ES-I3 (cell line): ENCODE measurements around the gene ANTXR1.

Experiments used
- H3K36me3 ChIP-seq: 2 replicates; pipeline ENCODE4 v1.6.1; 2013; ENCODE audit warnings: mild to moderate bottlenecking, low read length, control low read depth, moderate library complexity; ENCODE audit not compliant: insufficient read depth
- H3K4me1 ChIP-seq: 2 replicates; pipeline ENCODE4 v1.6.1; 2013; ENCODE audit warnings: mild to moderate bottlenecking, control low read depth, low read length; ENCODE audit not compliant: insufficient read depth
- H3K9ac ChIP-seq: 2 replicates; pipeline ENCODE4 v1.6.1; 2013; ENCODE audit warnings: low read depth, mild to moderate bottlenecking, low read length, moderate library complexity
- H3K9me3 ChIP-seq: 2 replicates; pipeline ENCODE4 v1.6.1; 2013; ENCODE audit warnings: mild to moderate bottlenecking, low read length, moderate library complexity; ENCODE audit not compliant: control insufficient read depth, insufficient read depth

Gene ANTXR1

DNA sequence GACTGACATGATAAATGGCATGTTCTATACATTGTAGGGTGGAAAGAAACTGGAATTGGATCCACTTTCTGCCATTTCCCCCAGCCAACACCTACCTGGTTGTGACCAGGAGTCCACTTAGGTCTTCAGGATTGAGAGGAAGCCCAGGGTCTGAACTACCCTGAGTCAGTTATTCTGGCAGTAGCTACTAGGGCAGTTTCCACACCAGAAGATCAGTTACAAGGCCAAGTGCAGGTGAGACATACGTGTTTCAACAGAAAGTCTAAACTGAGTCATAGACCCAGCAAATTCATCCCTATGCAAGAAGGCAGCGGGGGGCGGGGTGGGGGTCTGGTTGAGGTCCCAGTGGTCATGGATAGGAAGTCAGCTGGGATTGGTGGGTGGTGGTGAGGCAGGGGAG, 21.9 kb downstream of the ANTXR1 start:
- Histone ChIP-seq H3K9ac (no peak overlapping the region), H3K4me1 (no peaks in the 10 kb centered on the region; the same call in 1 of the 2 replicates)

DNA sequence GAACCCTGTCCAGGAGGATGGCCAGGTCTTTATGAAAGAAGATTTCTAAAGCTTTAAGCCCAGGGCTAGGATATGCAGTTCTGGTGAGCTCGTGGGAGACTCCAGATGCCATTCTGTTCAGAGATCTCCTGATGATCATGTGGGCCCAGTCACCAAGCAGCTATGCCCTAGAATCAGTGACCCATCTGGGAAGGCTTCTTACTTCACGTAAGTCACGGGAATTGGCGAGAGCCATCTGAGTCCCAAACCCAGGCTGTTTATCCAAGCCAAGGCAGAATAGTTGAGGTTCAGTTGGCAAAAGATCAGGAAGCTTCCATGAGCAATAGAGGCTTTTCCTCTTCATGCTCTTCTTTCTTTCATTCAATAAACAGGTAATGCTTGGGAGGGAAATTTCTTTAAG, 23.9 kb downstream of the ANTXR1 start:
- Histone ChIP-seq H3K9me3 (no peaks in the 10 kb centered on the region), H3K9ac (no peak overlapping the region), H3K4me1 (no peaks in the 10 kb centered on the region), H3K36me3 (no peaks in the 10 kb centered on the region; the same call in 1 of the 2 replicates)

More for the DNA sequence above, 21.9 kb downstream of the ANTXR1 start:
- no peaks in the 10 kb centered on the region for H3K9me3 ChIP-seq
- no peaks in the 10 kb centered on the region for H3K36me3 ChIP-seq

DNA sequence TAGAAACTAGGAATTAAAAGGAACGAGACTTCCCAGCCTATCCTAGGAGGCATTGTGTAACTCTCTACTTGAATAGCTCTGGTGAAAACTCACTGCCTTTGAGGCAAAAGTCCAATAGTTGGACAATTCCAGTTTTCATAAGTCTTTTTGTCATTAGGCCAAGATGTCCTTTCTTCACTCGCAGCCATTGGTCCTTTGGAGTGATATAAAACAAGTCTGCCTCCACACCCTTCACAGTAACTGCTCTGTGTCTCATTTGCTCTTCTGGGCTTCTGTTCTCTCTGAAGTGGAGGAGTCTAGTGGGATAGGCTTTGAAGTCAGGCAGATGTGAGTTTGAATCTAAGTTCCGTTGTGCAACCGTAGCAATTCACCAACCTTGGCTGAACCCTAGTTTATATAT, 28.2 kb downstream of the ANTXR1 start:
- H3K36me3 ChIP-seq = peaks cover 3% of the 10 kb centered on the region; the same call in 1 of the 2 replicates
- no peak overlapping the region for H3K9ac ChIP-seq
- no peaks in the 10 kb centered on the region for H3K4me1 ChIP-seq
- no peaks in the 10 kb centered on the region for H3K9me3 ChIP-seq

DNA sequence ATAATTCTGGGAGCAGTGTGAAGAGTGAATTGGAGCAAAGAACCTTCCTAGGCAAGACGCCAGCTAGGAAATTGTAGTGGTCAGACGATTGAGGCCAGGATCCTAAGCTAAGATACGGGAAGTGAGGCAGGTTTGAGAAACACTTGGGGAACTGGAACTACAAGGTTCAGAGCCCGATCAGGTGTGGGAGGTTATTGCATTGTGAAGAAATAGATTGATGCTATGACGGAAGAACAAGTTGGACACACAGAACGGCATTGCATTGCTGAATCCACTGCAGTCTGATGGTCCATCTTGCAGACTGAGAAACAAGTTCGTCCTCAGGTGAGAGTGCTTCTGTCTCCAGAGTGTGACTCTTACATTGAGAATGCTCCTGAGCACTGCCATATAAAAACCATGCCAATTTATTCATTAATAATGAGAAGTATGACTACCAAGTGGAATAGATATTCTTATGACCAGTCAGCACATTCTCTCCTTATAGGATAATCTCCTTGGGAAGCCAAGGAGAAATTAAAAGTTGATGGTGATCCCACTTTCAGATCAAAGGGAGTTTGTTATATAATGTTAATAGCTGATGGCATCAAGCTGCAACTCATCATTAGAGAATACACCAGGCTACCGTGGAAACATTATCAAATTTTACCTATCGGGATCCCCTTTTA, 30.9 kb downstream of the ANTXR1 start:
- Histone ChIP-seq H3K9me3 (no peaks in the 10 kb centered on the region), H3K36me3 (peaks cover 3% of the 10 kb centered on the region; the same call in 1 of the 2 replicates), H3K9ac (no peak overlapping the region), H3K4me1 (no peaks in the 10 kb centered on the region)

DNA sequence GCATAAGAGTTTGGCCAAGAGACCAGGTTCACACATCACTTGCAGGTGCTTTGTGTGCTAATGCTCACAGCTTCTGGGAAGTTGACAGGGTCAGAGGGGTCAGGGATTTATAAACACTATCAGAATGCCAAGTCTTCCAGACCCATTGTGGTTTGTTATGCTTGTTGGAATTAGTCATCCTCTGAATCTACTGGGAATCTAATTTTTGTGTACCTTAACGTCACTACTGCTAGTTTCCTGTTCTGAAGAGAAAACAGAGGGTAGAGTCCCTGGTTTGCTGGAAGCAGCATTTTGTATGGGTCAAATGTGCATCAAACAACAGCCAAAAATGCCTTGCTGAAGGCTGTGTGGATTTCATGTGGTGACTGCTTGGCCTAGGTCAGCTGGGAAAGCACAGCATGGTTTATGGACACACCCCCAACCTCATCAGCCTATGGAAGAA, 33.3 kb downstream of the ANTXR1 start:
- Histone ChIP-seq H3K36me3 (peaks cover 3% of the 10 kb centered on the region; the same call in 1 of the 2 replicates), H3K9ac (no peak overlapping the region), H3K9me3 (no peaks in the 10 kb centered on the region), H3K4me1 (no peaks in the 10 kb centered on the region)

DNA sequence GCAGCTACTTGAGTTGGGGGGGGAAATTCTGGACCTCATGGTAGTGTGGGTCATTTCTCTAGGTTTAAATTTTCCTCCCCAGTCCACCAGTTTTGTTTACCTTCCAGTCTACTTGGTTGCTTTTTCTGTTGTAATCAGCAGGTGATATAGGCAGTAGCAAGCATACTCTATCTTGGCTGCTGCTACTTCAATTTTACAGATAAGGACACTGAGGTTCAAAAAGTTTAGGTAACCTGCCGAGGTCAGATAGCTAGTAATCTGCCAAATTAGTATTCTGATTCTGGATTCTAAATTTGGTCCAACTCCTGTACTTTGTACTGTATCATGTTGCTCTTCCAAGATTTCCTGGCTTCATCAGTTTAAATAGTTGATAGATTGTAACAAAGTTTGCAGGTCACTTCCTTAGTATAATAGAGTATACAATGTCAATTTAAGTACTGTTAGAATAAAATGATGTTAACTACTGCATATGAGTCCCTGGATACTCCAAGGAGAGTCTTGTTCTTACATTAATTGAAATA, 34.7 kb downstream of the ANTXR1 start:
- Histone ChIP-seq H3K4me1 (no peaks in the 10 kb centered on the region), H3K9me3 (no peaks in the 10 kb centered on the region), H3K36me3 (no peaks in the 10 kb centered on the region), H3K9ac (no peak overlapping the region)

DNA sequence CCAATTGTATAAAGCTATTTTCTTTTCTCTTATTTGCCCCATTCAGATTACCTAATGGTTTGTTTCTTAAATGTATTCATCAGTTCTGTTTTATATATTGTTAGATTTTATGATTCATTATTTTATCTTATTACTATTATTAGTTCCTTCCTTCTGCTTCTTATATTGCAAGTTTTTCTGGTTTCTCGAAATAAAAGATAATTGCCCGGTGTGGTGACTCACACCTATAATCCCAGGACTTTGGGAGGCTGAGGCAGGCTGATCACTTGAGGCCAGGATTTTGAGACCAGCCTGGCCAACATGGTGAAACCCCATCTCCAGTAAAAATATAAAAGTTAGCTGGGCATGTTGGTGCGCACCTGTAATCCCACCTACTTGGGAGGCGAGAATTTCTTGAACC, 37.8 kb downstream of the ANTXR1 start:
- no peak overlapping the region for H3K9ac ChIP-seq
- H3K36me3 ChIP-seq = no peaks in the 10 kb centered on the region
- no peaks in the 10 kb centered on the region for H3K9me3 ChIP-seq
- H3K4me1 ChIP-seq = no peaks in the 10 kb centered on the region

DNA sequence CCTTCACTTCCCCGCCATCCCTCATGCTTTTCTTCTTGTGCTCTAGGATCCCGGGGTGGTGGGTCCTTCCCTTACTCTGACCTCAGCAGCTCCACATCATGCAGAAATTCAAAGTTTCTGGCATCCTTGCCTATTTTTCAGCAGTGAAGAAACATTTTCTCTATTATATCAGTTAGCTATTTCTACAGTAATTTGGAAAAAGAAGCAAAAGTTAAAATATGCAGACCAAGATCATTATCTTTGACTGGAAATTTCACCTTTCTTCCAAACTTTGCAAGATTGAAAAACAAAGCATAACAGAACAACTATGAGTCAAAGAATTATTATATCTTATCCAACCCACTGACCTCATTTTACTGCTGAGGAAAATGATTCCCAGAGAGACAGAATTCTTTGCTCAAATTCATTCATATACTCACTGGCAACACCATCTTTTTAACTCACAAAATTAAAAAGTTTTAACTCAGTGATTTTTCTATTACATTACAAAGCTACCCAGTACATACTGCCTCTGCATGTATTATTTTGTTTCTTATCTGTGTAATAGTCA, 40.5 kb downstream of the ANTXR1 start:
- Histone ChIP-seq H3K9me3 (no peaks in the 10 kb centered on the region), H3K9ac (no peak overlapping the region), H3K36me3 (no peaks in the 10 kb centered on the region)

DNA sequence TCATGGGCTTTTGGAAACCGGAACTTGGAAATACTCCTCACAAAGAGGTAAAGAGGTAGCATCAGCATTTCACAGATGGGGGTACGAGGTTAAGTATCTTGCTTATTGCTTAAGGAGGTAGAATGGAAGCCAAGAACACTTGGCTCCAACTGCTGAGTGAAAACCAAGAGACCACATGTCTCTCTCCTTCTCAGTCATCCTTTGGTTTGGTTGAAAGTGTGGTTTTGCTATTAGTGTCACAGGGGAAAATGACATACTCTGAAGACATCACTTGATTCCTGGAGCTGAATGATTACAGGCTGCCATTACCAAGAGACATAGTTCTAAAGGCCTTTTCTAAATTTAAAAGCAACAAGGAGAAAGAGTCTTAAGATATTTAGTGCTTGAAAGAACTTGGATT, 41.5 kb downstream of the ANTXR1 start:
- H3K9me3 ChIP-seq = no peaks in the 10 kb centered on the region
- H3K9ac ChIP-seq = no peak overlapping the region
- H3K36me3 ChIP-seq = no peaks in the 10 kb centered on the region
- no peaks in the 10 kb centered on the region for H3K4me1 ChIP-seq

More for the DNA sequence above, 40.5 kb downstream of the ANTXR1 start:
- H3K4me1 ChIP-seq = no peaks in the 10 kb centered on the region

DNA sequence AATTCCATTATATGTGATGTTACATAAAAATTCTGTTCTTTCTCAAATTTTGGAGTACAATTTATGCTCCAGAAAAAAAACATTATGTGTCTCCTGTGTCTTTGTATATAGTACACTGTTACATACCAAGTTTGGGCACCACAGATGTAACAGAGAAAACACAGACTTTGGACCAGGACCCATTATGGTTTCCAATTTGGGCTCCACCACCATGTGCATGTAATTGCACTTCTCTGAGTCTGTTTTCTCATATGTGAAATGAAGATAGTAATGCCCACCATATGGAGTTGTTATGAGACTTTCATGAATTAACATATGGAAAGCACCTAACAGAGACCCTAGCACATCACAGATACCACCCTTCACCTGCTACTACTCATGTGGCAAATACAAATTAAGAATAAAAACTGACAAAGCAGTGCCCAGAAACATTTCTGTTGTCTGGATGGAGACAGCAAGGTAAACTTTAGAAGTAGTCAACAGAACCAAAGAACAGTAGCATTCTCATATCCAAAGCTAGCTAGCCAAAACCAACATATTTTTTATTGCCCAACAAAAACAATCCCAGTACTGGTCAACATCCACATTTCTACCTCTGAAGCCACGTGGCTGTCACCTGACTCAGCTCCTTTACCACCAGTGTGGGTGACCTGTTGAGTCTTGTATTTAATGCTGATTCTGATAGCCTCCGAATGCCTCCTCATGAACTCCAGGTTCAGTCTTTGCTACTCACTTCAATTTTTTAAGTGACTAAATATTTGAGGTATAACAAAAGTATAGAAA, 42.9 kb downstream of the ANTXR1 start:
- Histone ChIP-seq H3K4me1 (no peaks in the 10 kb centered on the region), H3K9ac (no peak overlapping the region), H3K36me3 (no peaks in the 10 kb centered on the region), H3K9me3 (no peaks in the 10 kb centered on the region)

DNA sequence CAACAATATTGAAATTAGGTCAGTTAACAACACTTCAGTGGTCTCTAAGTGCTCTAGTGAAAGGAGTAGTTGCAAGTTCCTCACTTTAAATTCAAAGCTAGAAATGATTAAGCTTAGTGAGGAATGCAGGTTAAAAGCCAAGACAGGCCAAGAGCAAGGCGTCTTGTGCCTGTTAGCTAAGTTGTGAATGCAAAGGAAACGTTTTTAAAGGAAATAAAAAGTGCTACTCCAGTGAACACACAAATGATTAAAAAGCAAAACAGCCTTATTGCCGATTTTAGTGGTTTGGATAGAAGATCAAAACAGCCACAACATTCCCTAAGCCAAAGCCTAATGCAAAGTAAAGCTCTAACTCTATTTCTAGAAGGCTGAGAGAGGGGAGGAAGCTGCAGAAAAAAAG, 44.7 kb downstream of the ANTXR1 start:
- no peaks in the 10 kb centered on the region for H3K4me1 ChIP-seq
- H3K36me3 ChIP-seq = no peaks in the 10 kb centered on the region
- no peak overlapping the region for H3K9ac ChIP-seq
- H3K9me3 ChIP-seq = no peaks in the 10 kb centered on the region

DNA sequence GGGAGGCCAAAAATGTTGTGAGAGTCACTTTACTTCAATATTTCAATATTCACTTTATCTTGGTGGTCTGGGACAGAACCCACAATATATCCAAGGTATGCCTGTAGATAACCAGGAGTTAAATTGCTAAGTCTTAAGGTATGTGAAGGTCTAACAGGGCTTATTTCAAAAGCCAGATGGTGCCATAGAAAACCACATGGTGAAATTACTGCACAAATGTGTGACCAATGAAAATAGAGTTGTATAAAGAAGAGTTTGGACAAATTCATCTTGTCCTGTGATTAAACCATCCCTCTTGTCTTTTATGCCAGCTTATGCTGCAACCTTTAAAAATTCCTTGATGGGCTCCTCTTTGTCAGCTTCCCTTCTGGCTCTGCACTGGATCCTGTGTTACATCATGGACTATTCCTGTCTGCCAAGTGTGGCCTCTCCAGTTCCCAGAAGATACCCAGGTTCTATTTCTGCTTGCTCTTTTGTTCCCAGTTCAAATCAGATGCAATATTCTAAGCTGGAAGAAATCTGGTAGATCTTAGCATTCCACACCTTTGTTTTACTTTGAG, 46.8 kb downstream of the ANTXR1 start:
- H3K9ac ChIP-seq = no peak overlapping the region
- H3K9me3 ChIP-seq = no peaks in the 10 kb centered on the region
- no peaks in the 10 kb centered on the region for H3K36me3 ChIP-seq
- H3K4me1 ChIP-seq = no peaks in the 10 kb centered on the region

DNA sequence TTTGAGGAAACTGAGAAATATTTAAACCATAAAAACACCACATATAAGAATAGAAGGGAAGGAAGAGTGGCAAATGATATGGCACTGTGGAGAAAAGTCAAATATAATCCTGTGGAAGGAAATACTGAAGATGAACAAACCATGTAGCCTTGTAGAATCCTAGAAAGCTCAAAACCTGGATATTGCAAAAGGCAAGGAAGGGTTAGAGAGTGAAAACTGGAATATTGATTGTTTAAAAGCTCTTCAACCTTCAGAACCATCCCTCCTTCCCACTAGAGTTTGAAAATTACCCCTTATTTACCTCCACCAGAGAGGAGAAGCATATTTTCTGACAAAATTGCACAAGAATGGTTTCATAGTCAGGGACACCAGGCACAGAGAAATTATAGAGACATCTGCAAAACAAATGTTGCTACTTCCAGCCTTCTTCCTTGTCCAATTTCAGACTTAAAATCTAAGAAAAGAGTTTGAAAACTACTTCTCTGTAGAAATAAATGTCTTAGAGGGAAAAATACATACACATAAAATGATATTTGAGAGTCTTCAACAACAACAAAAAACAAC, 48.0 kb downstream of the ANTXR1 start:
- Histone ChIP-seq H3K36me3 (no peaks in the 10 kb centered on the region), H3K4me1 (no peaks in the 10 kb centered on the region), H3K9me3 (no peaks in the 10 kb centered on the region), H3K9ac (no peak overlapping the region)

DNA sequence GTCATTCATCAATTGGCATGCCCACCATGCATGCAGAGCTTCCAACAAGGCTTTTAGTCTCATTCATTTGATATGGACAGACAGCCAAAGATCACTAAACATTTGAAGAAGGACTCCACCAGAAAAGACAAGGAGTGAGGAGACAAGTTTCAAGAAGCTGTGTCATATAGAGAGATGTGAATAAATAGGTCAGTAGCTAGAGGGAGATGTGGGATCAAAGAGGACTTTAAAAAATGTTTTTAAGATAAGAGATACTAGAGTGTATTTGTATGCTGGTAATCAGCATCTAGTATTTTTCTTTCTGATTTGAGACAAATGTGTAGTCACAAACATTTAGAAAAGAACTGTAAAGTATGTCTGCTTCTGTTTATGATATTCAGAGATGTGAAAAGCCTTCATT, 48.5 kb downstream of the ANTXR1 start:
- Histone ChIP-seq H3K9ac (no peak overlapping the region), H3K4me1 (no peaks in the 10 kb centered on the region), H3K9me3 (no peaks in the 10 kb centered on the region)

More for the DNA sequence above, 48.5 kb downstream of the ANTXR1 start:
- H3K36me3 ChIP-seq = no peaks in the 10 kb centered on the region
